GM12875 (cell line): ENCODE measurements around the gene MBLAC2.

Experiments used
- H3K4me3 ChIP-seq: one replicate; pipeline ENCODE4 v1.5.1; 2011; ENCODE audit warnings: low read depth, low read length, control low read depth
- TF ChIP-seq, protein P1 (sequence below): IDR thresholded peaks from 2 replicates; pipeline ENCODE4 v1.5.1; 2011; ENCODE audit warnings: low read depth, mild to moderate bottlenecking, control low read depth, inconsistent platforms, low read length, moderate library complexity, borderline replicate concordance; ENCODE audit not compliant: insufficient read depth

MBLAC2 gene

DNA sequence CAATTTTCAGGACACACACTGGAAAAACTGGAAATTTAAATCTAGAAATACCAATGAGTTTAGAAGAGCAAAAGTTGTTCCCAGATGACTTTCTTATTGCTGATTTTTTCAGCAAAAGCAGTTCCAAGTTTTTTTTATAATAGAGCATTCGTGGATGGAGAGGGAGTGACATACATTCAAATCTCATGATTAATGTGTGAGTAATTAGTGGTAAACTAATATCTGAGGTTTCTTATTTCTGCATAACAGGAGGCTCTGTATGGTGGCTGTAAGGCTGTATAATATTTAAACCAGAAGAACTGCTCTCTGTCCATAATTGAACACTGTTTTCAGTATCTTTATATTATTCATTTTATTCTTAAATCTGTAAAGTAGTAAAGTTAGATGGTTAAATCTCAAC lies 29.0 kb upstream of the MBLAC2 start:
- TF ChIP-seq, protein P1, sequence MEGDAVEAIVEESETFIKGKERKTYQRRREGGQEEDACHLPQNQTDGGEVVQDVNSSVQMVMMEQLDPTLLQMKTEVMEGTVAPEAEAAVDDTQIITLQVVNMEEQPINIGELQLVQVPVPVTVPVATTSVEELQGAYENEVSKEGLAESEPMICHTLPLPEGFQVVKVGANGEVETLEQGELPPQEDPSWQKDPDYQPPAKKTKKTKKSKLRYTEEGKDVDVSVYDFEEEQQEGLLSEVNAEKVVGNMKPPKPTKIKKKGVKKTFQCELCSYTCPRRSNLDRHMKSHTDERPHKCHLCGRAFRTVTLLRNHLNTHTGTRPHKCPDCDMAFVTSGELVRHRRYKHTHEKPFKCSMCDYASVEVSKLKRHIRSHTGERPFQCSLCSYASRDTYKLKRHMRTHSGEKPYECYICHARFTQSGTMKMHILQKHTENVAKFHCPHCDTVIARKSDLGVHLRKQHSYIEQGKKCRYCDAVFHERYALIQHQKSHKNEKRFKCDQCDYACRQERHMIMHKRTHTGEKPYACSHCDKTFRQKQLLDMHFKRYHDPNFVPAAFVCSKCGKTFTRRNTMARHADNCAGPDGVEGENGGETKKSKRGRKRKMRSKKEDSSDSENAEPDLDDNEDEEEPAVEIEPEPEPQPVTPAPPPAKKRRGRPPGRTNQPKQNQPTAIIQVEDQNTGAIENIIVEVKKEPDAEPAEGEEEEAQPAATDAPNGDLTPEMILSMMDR, result no peak
- no peak overlapping the region for H3K4me3 ChIP-seq

DNA sequence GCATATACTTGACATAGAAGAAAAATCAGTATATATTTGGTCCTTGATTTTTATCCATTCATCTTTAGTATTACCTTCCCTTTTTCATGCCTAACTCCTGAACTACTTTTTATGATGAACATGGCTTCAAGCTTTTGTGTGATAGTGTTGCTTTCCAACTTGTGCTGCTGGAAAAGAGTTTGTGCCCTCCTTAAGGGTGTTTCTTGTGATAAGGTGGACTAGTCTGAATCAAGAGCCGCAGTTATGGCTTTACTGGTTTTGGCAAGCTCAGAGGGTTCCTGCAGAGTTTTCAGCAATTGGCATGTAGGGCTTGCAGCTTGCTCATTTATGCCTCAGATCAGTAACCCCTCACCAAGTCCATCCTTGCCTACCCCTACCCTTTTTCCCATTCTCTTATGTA lies 20.6 kb upstream of the MBLAC2 start:
- TF ChIP-seq, protein P1, result no peak
- no peak overlapping the region for H3K4me3 ChIP-seq

DNA sequence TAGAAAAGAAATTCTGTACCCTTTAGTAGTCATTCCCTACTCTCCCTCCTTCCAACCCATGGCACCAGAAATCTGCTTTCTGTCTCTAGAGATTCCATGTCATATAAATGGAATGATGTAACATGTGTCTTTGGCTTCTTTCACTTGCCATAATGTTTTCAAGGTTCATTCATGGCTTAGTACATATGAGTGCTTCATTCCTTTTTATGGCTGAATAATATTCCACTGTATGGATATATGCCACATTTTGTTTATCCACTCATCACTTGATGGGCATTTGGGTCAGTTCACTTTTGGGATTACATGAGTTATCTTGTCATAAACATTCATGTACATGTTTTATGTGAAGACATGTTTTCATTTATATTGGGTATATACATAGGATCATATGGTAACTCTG lies 19.5 kb upstream of the MBLAC2 start:
- no peak overlapping the region for H3K4me3 ChIP-seq
- TF ChIP-seq, protein P1, result no peak

DNA sequence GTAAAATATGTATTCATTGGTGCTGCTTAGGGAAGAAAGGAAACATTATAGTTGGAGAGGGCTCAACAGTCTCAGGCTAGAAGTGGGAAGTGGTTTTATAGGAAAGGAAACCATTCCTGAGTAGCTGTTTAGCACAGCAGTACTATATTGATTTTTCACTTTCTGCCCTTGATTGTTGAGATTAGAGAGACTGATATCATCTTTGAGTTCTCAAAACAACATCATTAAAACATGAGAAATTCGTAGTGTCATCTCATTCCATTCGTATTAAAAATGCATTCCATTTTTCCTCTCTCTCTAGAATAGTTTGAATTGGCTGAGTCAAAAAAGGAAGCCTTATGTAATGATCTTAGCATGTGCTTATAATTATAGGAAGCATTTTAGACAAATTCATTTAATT lies 14.2 kb upstream of the MBLAC2 start:
- TF ChIP-seq, protein P1, result no peak
- no peak overlapping the region for H3K4me3 ChIP-seq

DNA sequence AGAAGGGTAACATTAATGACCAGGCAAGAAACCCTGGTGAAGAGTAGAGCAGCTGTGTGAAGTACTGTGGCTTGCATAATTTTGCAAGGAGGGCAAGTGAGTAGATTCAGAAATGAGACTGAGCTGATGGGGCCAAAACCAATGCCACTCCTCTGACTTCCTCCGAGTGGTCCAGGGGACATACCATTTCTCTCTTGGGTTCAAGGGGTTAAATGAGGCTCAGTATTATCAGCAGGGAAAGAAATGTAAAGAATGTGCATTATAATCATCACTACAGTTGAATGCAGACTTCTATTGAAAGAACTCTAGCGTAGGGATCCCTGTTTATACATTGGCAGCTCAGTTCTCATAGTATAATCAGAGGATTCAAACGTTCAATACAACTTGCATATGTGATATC lies 10.0 kb upstream of the MBLAC2 start:
- no peak overlapping the region for H3K4me3 ChIP-seq
- TF ChIP-seq, protein P1, result no peak

GRCh38 chr5:90483206-90483605 lies 8.6 kb upstream of the MBLAC2 start:
- TF ChIP-seq, protein P1, result no peak

DNA sequence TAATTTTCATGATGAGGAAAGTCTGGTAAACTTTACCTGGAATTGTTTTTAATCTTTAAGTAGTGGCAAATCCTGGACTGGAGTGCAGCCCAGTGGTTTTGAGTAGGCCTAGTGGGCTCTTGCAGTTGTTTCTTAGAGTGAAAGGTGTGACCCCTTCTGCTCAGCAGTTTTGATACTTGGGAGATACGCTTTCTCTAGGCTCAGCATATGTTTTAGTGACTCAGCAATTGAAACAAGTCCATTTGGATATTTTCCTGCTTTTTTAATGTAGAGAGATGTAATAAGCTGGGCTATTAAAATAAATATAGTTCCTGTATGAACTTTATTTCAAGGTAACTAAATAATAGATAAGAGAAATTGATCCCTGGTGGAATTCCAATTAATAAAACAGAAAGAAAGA lies 6.1 kb upstream of the MBLAC2 start:
- TF ChIP-seq, protein P1, result no peak

More at GRCh38 chr5:90483206-90483605, 8.6 kb upstream of the MBLAC2 start:
- no peak overlapping the region for H3K4me3 ChIP-seq

More for the DNA sequence above, 6.1 kb upstream of the MBLAC2 start:
- H3K4me3 ChIP-seq, result no peak overlapping the region
